ENCODE data around the gene ATP2B3.

Gene ATP2B3

GRCh38 chrX:153622661-153623309 lies 105.3 kb downstream of the ATP2B3 start:
- no peak for DNase-seq

GRCh38 chrX:153623310-153624029 lies 106.0 kb downstream of the ATP2B3 start:
- no peak for DNase-seq

GRCh38 chrX:153624196-153625091 lies 107.0 kb downstream of the ATP2B3 start:
- no peak for DNase-seq

- DNase-seq, result no peak
Measured at GRCh38 chrX:153625271-153626024, 108.0 kb downstream of the ATP2B3 start.

GRCh38 chrX:153626025-153626633 lies 108.7 kb downstream of the ATP2B3 start:
- no peak for DNase-seq

GRCh38 chrX:153626863-153627674 lies 109.6 kb downstream of the ATP2B3 start:
- DNase-seq, result no peak

GRCh38 chrX:153627675-153628111 lies 110.3 kb downstream of the ATP2B3 start:
- no peak for DNase-seq

GRCh38 chrX:153628129-153628528 lies 110.7 kb downstream of the ATP2B3 start:
- DNase-seq, result no peak

GRCh38 chrX:153628665-153629064 lies 111.2 kb downstream of the ATP2B3 start:
- DNase-seq, result no peak

- no peak for DNase-seq
Measured at GRCh38 chrX:153631346-153631745, 113.9 kb downstream of the ATP2B3 start.

- DNase-seq, result no peak
Measured at GRCh38 chrX:153631907-153632594, 114.6 kb downstream of the ATP2B3 start.

Data from stimulated activated CD4-positive, alpha-beta T cell treated with anti-CD3 and anti-CD28 coated beads, Interleukin-15, amount 100 ng/mL, for 24 hours (primary cell).